ENCODE results near the gene PAK6.

PAK6 gene

DNA sequence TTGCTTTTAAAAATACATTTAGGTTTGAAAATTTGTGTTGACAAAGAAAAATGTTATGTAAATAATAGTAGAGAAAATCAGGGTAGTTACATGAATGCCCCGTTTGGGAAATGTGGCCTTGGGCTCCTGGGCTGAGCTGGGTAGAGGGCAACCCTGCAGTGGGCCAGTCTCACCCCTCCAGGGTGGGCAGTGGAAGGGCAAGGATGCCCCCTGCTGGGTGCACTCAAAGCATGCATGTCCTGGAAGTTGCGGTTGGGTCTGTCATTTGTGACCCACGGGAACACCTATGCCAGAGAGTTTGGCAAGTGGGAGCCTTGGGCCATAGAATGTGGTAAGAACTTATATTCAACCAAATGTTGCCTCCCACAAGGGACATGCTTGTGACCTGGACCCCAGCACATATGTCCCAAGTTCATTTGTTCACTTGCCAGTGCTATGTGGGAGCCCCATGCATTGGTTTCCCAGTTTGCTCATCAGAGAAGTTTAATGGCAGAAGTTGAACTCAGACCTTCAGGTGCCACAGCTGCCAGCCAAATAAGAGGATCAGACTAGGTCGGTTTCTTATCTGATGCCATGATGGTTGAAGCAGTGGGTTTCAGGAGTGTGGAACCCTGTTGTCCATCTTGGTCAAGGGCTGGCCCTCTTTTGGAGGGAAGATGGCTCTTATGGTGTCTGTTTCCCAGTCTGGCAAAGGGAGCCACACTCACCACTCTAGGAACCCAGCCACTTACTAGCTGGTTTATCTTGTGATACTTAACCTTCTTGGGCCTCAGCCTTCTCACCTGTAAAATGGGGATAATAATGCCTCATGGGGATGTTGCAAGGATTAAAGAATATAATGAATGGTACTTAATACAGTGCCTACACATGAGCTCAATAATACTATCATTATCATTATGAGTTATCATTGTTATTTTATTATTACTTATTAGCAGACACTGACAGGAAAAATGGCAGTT, 71.4 kb downstream of the PAK6 start:
- DNase-seq (ENCODE audit: low read depth in 2 of 2): peak in 1 of 2 donors; percentile 50

DNA sequence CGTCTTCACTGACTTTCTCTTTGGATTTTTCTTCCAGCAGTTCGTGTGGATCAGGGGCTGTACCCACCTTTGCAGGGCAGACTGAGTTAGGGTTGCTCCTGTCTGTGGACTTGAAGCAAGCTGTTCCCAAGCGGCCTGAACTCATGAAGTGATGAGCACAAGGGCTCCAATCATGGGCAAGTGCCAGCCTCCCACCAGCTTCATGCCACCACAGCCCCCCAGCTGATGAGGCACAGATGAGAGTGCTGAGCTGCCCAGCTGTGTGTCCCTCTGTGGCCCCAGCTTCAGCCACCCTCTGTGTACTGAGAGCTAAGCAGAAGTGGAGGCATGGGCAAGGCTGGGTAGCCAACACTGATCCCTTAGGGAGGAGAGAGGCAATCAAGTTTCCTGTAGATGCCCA, 72.1 kb downstream of the PAK6 start:
- no peak for DNase-seq (ENCODE audit: low read depth in 2 of 2)

- no peak for DNase-seq (ENCODE audit: low read depth in 2 of 2)
Measured at GRCh38 chr15:40312370-40313158, 73.7 kb downstream of the PAK6 start.

DNA sequence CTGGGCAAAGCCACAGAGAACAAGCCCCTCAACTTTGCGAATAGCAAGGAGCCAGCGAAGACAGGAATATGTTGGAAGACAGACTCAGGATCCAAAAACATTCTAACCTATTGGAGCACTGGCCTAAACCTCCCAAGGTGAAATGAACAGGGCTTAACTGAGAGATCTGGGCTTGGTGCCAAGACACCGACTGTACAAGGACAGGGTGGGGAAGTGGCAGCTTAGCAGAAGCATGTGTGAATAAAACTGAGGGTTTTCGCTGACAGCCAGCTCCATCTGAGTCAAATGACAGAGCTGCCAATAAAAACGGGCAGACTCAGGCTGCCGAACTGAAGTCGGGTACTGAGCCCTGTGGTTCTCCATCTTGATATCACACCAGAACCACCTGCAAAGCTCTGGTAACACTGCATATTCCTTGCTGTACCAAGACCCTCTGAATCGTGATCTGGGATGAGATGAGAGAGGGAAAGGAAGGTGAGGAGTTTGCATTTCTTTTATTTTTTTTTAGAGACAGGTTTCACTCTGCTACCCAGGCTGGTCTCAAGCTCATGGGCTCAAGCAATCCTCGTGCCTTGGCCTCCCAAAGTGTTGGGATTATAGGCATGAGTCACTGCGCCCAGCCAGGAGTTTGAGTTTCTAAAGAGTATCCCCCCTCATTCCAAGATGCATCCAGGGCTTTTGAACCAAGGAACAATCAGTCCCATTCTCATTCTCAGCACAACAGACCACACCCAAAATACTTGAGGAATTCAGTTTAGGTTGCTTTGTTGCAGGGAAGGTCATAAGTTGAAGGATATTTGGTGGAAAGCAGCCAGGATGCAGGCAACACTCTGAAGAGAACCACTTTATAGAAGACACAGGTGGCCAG, 74.9 kb downstream of the PAK6 start:
- no peak for DNase-seq (ENCODE audit: low read depth in 2 of 2)

- DNase-seq (ENCODE audit: low read depth in 2 of 2): no peak
Measured at GRCh38 chr15:40314723-40315276, 75.9 kb downstream of the PAK6 start.

DNA sequence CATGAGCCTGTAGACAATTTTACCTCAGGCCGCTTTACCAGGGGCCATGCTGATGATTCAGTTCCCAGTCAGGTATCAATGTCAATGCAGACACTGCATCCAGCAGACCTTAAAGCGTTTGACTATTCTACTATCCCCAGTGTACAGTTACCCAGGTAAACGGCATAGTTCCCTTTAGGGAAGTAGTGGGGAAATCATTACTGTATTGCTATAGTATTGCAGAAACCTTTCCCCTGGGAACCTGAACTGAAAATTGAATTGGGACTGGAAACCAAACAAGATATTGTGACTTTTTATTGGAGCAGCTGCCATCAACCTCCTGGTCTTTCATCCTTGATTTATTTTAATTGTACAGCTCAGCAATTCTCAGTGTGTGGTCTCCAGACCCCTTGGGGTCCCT, 78.1 kb downstream of the PAK6 start:
- no peak for DNase-seq (ENCODE audit: low read depth in 2 of 2)

GRCh38 chr15:40317580-40317979, 78.7 kb downstream of the PAK6 start:
- no peak for DNase-seq (ENCODE audit: low read depth in 2 of 2)

- DNase-seq (ENCODE audit: low read depth in 2 of 2): no peak
Measured at GRCh38 chr15:40320409-40320808, 81.5 kb downstream of the PAK6 start.

GRCh38 chr15:40320931-40321371, 82.1 kb downstream of the PAK6 start:
- DNase-seq (ENCODE audit: low read depth in 2 of 2): peak in 1 of 2 donors; percentile 47

- no peak for DNase-seq (ENCODE audit: low read depth in 2 of 2)
Measured at GRCh38 chr15:40322531-40323238, 83.8 kb downstream of the PAK6 start.

GRCh38 chr15:40323239-40323952, 84.5 kb downstream of the PAK6 start, which contains the start of gene INAFM2:
Gene INAFM2 (plus strand): TSS chr15:40323692. CDS start chr15:40324056, 364 bp downstream.
- DNase-seq (ENCODE audit: low read depth in 2 of 2): peak; percentile 79 to 86

GRCh38 chr15:40323953-40324937, 85.4 kb downstream of the PAK6 start:
- no peak for DNase-seq (ENCODE audit: low read depth in 2 of 2)

DNA sequence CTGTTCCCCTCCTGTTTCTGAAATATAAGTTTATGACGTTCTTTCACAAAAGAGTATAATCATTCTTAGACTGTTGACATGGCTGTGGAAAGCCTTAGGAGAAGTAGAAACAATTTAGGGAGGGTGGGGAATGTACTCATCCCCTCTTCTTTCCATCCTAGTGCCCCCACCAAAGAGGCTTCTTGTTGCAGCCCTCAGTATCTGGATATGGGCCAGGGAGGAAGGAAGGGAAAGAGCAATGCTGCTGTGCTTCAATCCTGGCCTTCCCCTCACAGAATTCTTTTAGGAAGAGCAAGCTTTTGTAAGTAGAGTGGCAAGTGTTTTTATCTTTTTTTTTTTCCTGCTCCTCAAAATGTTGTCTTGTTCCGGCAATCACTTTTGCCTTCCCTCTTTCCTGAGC, 86.3 kb downstream of the PAK6 start:
- no peak for DNase-seq (ENCODE audit: low read depth in 2 of 2)

- DNase-seq (ENCODE audit: low read depth in 2 of 2): no peak
Measured at GRCh38 chr15:40325700-40326099, 86.8 kb downstream of the PAK6 start.

Data from activated CD4-positive, alpha-beta T cell treated with anti-CD3 and anti-CD28 coated beads for 24 hours (primary cell).